Measurements from ENCODE around the gene HNRNPUL1.

DNA sequence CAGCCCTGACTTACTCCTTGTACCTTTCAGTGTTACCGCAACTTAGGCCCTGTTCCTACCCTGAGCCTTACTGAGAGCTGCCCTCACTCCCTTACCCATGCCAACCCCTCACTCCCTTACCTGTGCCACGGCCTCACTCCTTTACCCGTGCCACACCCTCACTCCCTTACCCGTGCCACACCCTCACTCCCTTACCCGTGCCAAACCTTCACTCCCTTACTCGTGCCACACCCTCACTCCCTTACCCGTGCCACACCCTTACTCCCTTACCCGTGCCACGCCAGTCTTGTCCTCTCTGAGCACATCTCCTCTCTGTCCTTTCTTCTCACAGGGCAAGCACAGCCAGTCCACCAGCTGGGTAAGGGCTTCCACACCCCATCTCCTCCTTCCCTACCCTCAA is 24.8 kb upstream of the HNRNPUL1 start:
- no peak for TF ChIP-seq POLR2A (IDR thresholded peaks at IDR 0.05)
- TF ChIP-seq, protein P1, sequence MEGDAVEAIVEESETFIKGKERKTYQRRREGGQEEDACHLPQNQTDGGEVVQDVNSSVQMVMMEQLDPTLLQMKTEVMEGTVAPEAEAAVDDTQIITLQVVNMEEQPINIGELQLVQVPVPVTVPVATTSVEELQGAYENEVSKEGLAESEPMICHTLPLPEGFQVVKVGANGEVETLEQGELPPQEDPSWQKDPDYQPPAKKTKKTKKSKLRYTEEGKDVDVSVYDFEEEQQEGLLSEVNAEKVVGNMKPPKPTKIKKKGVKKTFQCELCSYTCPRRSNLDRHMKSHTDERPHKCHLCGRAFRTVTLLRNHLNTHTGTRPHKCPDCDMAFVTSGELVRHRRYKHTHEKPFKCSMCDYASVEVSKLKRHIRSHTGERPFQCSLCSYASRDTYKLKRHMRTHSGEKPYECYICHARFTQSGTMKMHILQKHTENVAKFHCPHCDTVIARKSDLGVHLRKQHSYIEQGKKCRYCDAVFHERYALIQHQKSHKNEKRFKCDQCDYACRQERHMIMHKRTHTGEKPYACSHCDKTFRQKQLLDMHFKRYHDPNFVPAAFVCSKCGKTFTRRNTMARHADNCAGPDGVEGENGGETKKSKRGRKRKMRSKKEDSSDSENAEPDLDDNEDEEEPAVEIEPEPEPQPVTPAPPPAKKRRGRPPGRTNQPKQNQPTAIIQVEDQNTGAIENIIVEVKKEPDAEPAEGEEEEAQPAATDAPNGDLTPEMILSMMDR (IDR thresholded peaks at IDR 0.05): no peak

Data from vagina (tissue), 2 donors.